Esophagus squamous epithelium (tissue), 5 donors: Measurements from ENCODE around the gene PATL1. TPM values are rescaled to one million over a fixed set of nuclear protein-coding genes. Genes with fewer than 3 reads are reported as not detected.

Experiments used
- DNase-seq: peaks from one replicate; lab custom pipeline; 2025; lab: John Stamatoyannopoulos, UW
- H3K27ac ChIP-seq, 4 donors: fragments of 200-600 bp; sonication (generic); one replicate each; pipeline ENCODE4 v1.5.1; 2016 to 2019; ENCODE audit warnings: mild to moderate bottlenecking in 1 of 4
- H3K27me3 ChIP-seq, 4 donors: fragments of 200-600 bp; sonication (generic); 1 replicate in 3 of 4; 2 replicates in 1 of 4; pipeline versions ENCODE4 v1.5.1 to v1.6.0; 2017 to 2021; ENCODE audit warnings: antibody characterized with exemption in 1 of 4
- H3K36me3 ChIP-seq, 3 donors: fragments of 200-600 bp; sonication (generic); one replicate each; pipeline ENCODE4 v1.5.1; 2016 to 2019
- H3K4me1 ChIP-seq, 3 donors: fragments of 200-600 bp; sonication (generic); one replicate each; pipeline ENCODE4 v1.5.1; 2017 to 2019
- H3K4me3 ChIP-seq, 4 donors: fragments of 200-600 bp; sonication (generic); 1 replicate in 3 of 4; 2 replicates in 1 of 4; pipeline ENCODE4 v1.5.1; 2016 to 2019; ENCODE audit warnings: mild to moderate bottlenecking in 2 of 4, moderate library complexity in 1 of 4
- H3K9me3 ChIP-seq, 3 donors: fragments of 200-600 bp; sonication (generic); one replicate each; pipeline ENCODE4 v1.5.1; 2016 to 2019
- POLR2A ChIP-seq, 4 donors: fragments of 450-650 bp; IDR thresholded peaks; one replicate each; pipeline ENCODE4 v1.6.1; 2017; ENCODE audit warnings: antibody characterized with exemption in 4 of 4, mild to moderate bottlenecking in 4 of 4, moderate library complexity in 3 of 4
- WGBS, 2 donors: methylation state at CpG; one replicate each; pipeline ENCODE4 v1.1.5; 2018; 5-methylcytosine and 5-hydroxymethylcytosine counted together
- intact Hi-C: fragments of 100-400 bp; cut with DNase I; formaldehyde crosslinking; loops from one replicate; pipeline ENCODE4 v1.15.0; 2022
- total RNA-seq, 4 donors: library from RNA; depleted of rRNA; stranded (reverse); fragments of >200 nt; gene quantifications; one replicate each; pipeline ENCODE4 v1.1.0, GENCODE V29; 2016
- TF ChIP-seq, protein P1 (sequence below), 6 experiments: fragments of 450-650 bp in 4 of 6; fragments of 200-600 bp in 2 of 6; sonication (generic) in 2 of 6; IDR thresholded peaks; one replicate each; pipeline ENCODE4 v1.5.1; 2016 to 2019; ENCODE audit warnings: antibody characterized with exemption in 6 of 6, mild to moderate bottlenecking in 4 of 6, moderate library complexity in 4 of 6
- donor health status: DM: yes; HTN: yes; CAD: no.

The PATL1 gene
- total RNA-seq, 4 donors from 2014 or later: 11.2 to 17.9 (median 15.3) TPM

DNA sequence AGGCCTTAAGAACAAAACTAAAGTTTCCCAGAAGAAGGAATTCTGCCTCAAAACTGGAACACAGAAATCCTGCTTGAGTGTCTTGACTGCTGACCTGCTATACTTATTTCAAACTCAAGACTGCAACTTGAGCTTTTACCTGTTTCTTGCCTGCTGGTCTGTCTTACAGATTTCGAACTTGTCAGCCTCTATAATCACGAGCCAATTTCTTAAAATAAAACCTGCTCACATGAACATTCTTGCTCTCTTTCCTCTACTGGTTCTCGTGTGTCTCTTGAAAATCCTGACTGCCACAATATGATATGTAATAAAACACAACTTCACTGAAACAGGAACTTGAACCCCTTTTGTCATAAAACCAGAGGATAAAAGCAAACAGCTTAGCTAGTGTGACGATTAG lies 13.9 kb downstream of the PATL1 start:
- Histone ChIP-seq H3K9me3 (no peaks in the 10 kb centered on the region), H3K36me3 (peaks cover 24 to 100% (median 82%) of the 10 kb centered on the region in 3 donors), H3K27ac (no peak overlapping the region), H3K4me3 (no peak overlapping the region), H3K4me1 (no peaks in the 10 kb centered on the region), H3K27me3 (no peaks in the 10 kb centered on the region)
- 89 to 90% methylated on average over 4 of the region's 4 CpGs for WGBS, 2 donors
- intact Hi-C loops: no loop called here
- no peak for DNase-seq
- no peak for TF ChIP-seq POLR2A (IDR thresholded peaks at IDR 0.05)
- TF ChIP-seq, protein P1, sequence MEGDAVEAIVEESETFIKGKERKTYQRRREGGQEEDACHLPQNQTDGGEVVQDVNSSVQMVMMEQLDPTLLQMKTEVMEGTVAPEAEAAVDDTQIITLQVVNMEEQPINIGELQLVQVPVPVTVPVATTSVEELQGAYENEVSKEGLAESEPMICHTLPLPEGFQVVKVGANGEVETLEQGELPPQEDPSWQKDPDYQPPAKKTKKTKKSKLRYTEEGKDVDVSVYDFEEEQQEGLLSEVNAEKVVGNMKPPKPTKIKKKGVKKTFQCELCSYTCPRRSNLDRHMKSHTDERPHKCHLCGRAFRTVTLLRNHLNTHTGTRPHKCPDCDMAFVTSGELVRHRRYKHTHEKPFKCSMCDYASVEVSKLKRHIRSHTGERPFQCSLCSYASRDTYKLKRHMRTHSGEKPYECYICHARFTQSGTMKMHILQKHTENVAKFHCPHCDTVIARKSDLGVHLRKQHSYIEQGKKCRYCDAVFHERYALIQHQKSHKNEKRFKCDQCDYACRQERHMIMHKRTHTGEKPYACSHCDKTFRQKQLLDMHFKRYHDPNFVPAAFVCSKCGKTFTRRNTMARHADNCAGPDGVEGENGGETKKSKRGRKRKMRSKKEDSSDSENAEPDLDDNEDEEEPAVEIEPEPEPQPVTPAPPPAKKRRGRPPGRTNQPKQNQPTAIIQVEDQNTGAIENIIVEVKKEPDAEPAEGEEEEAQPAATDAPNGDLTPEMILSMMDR (IDR thresholded peaks at IDR 0.05): no peak

DNA sequence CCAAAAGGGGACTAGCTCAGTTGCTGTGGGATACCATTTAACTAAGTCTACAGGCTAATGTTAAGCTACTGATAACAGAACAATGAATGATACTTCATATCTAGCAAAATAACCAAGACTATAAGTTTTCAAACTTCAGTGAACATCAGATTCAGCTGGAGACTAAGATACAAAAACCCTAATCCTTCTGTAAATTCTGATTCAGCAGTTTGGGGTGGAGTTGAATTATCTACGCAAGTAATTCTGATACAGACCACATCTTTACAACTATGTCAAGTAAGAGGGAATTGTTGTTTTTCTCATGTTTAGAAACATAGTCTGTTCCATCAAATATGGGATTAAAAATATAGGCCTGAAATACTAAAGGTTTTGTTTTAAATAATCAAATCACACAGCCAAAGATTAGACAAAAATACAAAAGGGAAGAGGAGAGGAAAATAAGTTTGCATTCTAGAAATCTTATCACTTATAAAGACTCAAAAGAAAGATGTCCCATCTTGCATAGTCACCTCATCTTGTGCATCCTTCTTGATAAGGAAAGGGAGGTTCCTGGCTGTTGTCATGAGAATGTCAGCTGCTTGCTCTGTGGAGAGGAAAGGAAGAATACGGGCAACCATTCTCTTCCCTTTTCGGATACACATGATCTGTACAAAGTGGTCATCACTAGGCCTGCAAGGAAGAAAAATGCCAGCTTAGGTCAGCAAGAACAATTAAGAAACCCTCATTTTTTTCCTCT lies 21.4 kb downstream of the PATL1 start:
- Histone ChIP-seq H3K4me1 (no peaks in the 10 kb centered on the region), H3K27me3 (no peaks in the 10 kb centered on the region), H3K4me3 (no peak overlapping the region), H3K9me3 (no peaks in the 10 kb centered on the region), H3K27ac (no peak overlapping the region), H3K36me3 (peaks cover 7 to 97% (median 54%) of the 10 kb centered on the region in 3 donors)
- no peak for DNase-seq
- TF ChIP-seq, protein P1 (IDR thresholded peaks at IDR 0.05): no peak
- TF ChIP-seq POLR2A (IDR thresholded peaks at IDR 0.05): no peak
- WGBS, 2 donors: 79 to 85% methylated on average over 3 of the region's 3 CpGs
- intact Hi-C loops: no loop called here

DNA sequence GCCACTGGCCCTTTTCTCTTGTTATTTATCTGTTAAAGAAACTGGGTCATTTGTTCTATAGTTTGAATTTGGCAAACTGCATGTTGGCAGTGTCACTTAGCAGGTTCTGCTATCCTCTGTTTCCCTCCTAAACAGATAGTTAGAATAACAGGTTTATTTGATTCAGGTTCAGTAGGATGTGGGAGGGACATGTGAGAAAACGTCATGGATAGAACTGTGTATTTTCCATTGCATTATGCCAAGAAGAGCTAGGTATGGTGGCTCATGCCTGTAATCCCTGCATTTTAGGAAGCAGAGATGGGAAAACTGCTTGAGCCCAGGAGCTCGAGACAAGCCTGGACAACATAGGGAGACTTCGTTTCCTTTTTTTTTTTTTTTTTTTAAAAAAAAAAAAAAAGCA lies 24.3 kb downstream of the PATL1 start:
- DNase-seq: no peak
- Histone ChIP-seq H3K4me1 (no peaks in the 10 kb centered on the region), H3K4me3 (no peak overlapping the region), H3K9me3 (no peaks in the 10 kb centered on the region), H3K27me3 (no peaks in the 10 kb centered on the region), H3K36me3 (peaks cover 5 to 97% (median 41%) of the 10 kb centered on the region in 3 donors), H3K27ac (no peak overlapping the region)
- intact Hi-C loops: no loop called here
- no peak for TF ChIP-seq POLR2A (IDR thresholded peaks at IDR 0.05)
- TF ChIP-seq, protein P1 (IDR thresholded peaks at IDR 0.05): no peak
- WGBS, 2 donors: 65 to 72% methylated on average over 3 of the region's 3 CpGs

DNA sequence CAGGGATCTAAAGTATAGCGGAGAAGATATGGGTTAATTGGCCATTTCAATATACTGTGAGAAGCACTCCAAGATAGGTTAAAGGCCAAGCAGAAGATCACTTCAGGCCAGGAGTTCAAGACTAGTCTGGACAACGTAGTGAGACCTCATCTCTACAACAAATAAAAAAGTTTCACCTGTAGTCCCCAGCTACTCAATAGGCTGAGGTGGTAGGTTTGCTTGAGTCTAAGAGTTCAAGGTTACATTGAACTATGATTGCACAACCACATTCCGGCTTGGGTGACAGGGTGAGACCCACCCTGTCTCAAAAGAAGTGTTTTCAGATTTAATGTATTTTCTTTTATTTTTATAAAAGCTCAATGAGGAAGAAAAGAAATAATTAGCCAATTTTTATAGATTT lies 25.4 kb downstream of the PATL1 start:
- 92 to 100% methylated on average over 3 of the region's 3 CpGs for WGBS, 2 donors
- intact Hi-C loops: no loop called here
- Histone ChIP-seq H3K27ac (no peak overlapping the region), H3K27me3 (no peaks in the 10 kb centered on the region), H3K36me3 (peaks cover 5 to 97% (median 44%) of the 10 kb centered on the region in 3 donors), H3K4me1 (no peaks in the 10 kb centered on the region), H3K9me3 (no peaks in the 10 kb centered on the region), H3K4me3 (no peak overlapping the region)
- no peak for TF ChIP-seq POLR2A (IDR thresholded peaks at IDR 0.05)
- TF ChIP-seq, protein P1 (IDR thresholded peaks at IDR 0.05): no peak
- DNase-seq: no peak

DNA sequence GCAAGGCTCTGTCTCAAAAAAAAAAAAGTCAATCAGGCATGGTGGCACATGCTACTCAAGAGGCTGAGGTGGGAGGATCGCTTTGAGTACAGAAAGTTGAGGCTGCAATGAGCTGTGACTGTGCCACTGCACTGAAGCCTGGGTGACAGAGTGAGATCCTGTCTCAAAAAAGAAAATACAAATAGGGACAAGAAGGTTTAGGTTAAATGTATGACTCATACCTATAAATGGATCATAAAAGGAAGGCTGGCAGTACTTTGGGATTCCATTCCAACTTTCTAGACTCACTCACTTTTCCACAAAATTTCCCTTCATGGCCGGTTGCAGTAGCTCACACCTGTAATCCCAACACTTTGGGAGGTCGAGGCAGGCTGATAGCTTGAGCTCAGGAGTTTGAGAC lies 27.7 kb downstream of the PATL1 start:
- peaks cover 13 to 97% (median 40%) of the 10 kb centered on the region in 3 donors for H3K36me3 ChIP-seq

More for the DNA sequence above, 27.7 kb downstream of the PATL1 start:
- Histone ChIP-seq H3K4me1 (no peaks in the 10 kb centered on the region), H3K9me3 (no peaks in the 10 kb centered on the region), H3K27me3 (no peaks in the 10 kb centered on the region), H3K27ac (no peak overlapping the region), H3K4me3 (no peak overlapping the region)
- DNase-seq: no peak
- TF ChIP-seq, protein P1 (IDR thresholded peaks at IDR 0.05): no peak
- no peak for TF ChIP-seq POLR2A (IDR thresholded peaks at IDR 0.05)
- 81% methylated on average over 3 of the region's 3 CpGs for WGBS, 2 donors
- intact Hi-C loops: no loop called here
